Mucosa of descending colon (tissue), 3 donors: ENCODE data around the gene RNF111. TPM values are rescaled to one million over a fixed set of nuclear protein-coding genes. Genes with fewer than 3 reads are reported as not detected.

ENCODE experiments used
- ATAC-seq: fragments of 200-7000 bp; cut with Tn5 transposase; one replicate; pipeline ENCODE4 v1.9.1; 2020; ENCODE audit warnings: mild to moderate bottlenecking, moderate library complexity
- DNase-seq, 3 donors: peaks; one replicate each; pipeline ENCODE4 v3.0.0-alpha.2; 2020
- H3K36me3 ChIP-seq: fragments of 200-600 bp; one replicate; pipeline ENCODE4 v1.8.0; 2021; ENCODE audit warnings: low read depth, mild to moderate bottlenecking
- H3K4me1 ChIP-seq: fragments of 200-600 bp; one replicate; pipeline ENCODE4 v1.8.0; 2021; ENCODE audit warnings: low read depth, mild to moderate bottlenecking
- H3K4me3 ChIP-seq: fragments of 200-600 bp; one replicate; pipeline ENCODE4 v1.8.0; 2021; ENCODE audit warnings: mild to moderate bottlenecking
- H3K9me3 ChIP-seq: fragments of 200-600 bp; one replicate; pipeline ENCODE4 v1.8.0; 2021; ENCODE audit warnings: mild to moderate bottlenecking
- CTCF ChIP-seq: fragments of 200-600 bp; IDR thresholded peaks from one replicate; pipeline ENCODE4 v1.8.0; 2022; ENCODE audit warnings: antibody characterized with exemption, mild to moderate bottlenecking
- intact Hi-C, 2 donors: fragments of 100-400 bp; cut with DNase I in 1 of 2; cut with micrococcal nuclease in 1 of 2; formaldehyde crosslinking; loops; one replicate each; pipeline versions ENCODE4 v1.11.0 to v1.11.1; 2022; cut with DNase I, micrococcal nuclease
- total RNA-seq, 3 donors: library from RNA; stranded (reverse); fragmentation: NEBNext Ultra II Directional in 2 of 3; extraction: Animal tissue kit (Norgen Biotek cat#: 25700) in 2 of 3; gene quantifications; one replicate each; pipeline versions ENCODE4 v1.2.1 to v1.2.4, GENCODE V29; 2021 to 2023
- donor health status: DM: no; HTN: no; CAD: no; lungs with moderate emphysema.
- donor health status: DM: no; HTN: no; CAD: no.
- donor health status: DM: no; HTN: yes; CAD: no.

The RNF111 gene
- total RNA-seq, 3 donors from 2014 or later, result 25.7 to 39.6 (median 37.8) TPM

- DNase-seq (no peak), ATAC-seq (no peak)
- H3K4me1 ChIP-seq, result no peaks in the 10 kb centered on the region
- no peaks in the 10 kb centered on the region for H3K36me3 ChIP-seq
- no peaks in the 10 kb centered on the region for H3K9me3 ChIP-seq
- TF ChIP-seq CTCF, result no peak
- intact Hi-C loops, result no loop called here
- no peak overlapping the region for H3K4me3 ChIP-seq
Observed at GRCh38 chr15:58958811-58959210, 28.7 kb upstream of the RNF111 start.

- Histone ChIP-seq H3K9me3 (no peaks in the 10 kb centered on the region), H3K4me3 (no peak overlapping the region), H3K36me3 (no peaks in the 10 kb centered on the region), H3K4me1 (no peaks in the 10 kb centered on the region)
- ATAC-seq (no peak), DNase-seq (no peak)
- TF ChIP-seq CTCF, result no peak
- intact Hi-C loops, result no loop called here
Observed at GRCh38 chr15:58962136-58962535, 25.3 kb upstream of the RNF111 start.

DNA sequence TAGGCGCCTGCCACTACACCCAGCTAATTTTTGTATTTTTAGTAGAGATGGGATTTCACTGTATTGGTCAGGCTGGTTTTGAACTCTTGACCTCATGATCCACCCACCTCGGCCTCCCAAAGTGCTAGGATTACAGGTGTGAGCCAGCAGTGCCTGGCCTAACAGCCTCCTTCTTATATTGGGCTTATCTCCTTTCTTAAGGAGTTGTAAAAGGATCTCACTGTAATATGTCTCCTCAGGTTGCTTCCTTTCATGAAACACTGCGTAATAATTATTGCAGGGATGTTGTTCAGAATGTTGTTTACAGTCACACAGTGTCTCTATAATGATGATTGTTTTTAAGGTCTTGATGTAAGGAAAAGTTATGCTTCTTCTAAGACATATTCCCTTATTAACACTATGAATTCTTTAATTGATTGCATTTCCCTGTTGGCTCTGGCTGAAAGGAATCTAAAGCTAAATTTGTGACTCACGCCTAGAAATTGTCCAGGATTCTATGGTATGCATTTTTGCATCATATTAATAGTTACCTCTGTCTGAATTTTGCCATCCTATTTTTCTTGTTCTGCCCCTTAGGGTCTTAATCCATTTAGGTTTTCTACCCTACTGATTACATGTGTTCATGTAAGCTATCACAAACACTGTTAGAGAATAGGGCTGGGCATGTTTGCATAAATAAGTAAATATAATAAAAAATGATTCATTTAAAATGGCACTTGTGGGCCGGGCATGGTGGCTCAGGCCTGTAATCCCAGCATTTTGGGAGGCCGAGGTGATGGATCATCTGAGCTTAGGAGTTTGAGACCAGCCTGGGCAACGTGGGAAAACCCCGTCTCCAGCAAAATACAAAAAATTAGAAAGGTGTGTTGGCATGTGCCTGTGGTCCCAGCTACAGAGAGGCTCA, 24.5 kb upstream of the RNF111 start:
- peak; percentile 74 for ATAC-seq
- Histone ChIP-seq H3K4me1 (no peaks in the 10 kb centered on the region), H3K9me3 (no peaks in the 10 kb centered on the region), H3K36me3 (no peaks in the 10 kb centered on the region), H3K4me3 (no peak overlapping the region)
- intact Hi-C loops, result no loop called here
- no peak for DNase-seq
- no peak for TF ChIP-seq CTCF

- Histone ChIP-seq H3K9me3 (no peaks in the 10 kb centered on the region), H3K4me1 (no peaks in the 10 kb centered on the region), H3K4me3 (no peak overlapping the region), H3K36me3 (no peaks in the 10 kb centered on the region)
- intact Hi-C loops, result no loop called here
- no peak for TF ChIP-seq CTCF
- ATAC-seq (no peak), DNase-seq (no peak)
Observed at GRCh38 chr15:58966698-58967097, 20.8 kb upstream of the RNF111 start.

- Histone ChIP-seq H3K36me3 (no peaks in the 10 kb centered on the region), H3K4me3 (no peak overlapping the region), H3K4me1 (no peaks in the 10 kb centered on the region), H3K9me3 (no peaks in the 10 kb centered on the region)
- TF ChIP-seq CTCF, result no peak
- no peak for DNase-seq
- intact Hi-C loops, result no loop called here
- ATAC-seq, result no peak
Observed at GRCh38 chr15:58967479-58967878, 20.0 kb upstream of the RNF111 start.
